HFFc6 (cell line): Measurements from ENCODE around the gene ELMOD3. TPM values are rescaled to one million over a fixed set of nuclear protein-coding genes. Genes with fewer than 3 reads are reported as not detected.

ENCODE experiments used
- DNase-seq: peaks from one replicate; pipeline ENCODE4 v3.0.0-alpha.2; 2018
- H3K27ac Mint-ChIP-seq: 2 replicates; pipeline ENCODE4 v1.8.0; 2020; ENCODE audit warnings: mild to moderate bottlenecking, mixed read lengths
- H3K27me3 Mint-ChIP-seq: 2 replicates; pipeline ENCODE4 v1.8.0; 2021; ENCODE audit warnings: mild to moderate bottlenecking, moderate library complexity, mixed read lengths; ENCODE audit not compliant: insufficient read depth
- H3K36me3 Mint-ChIP-seq: 2 replicates; pipeline ENCODE4 v1.8.0; 2021; ENCODE audit warnings: low read depth, mixed read lengths
- H3K4me1 Mint-ChIP-seq: 2 replicates; pipeline ENCODE4 v1.8.0; 2020; ENCODE audit warnings: low read depth, mixed read lengths
- H3K4me3 Mint-ChIP-seq: 2 replicates; pipeline ENCODE4 v1.8.0; 2020; ENCODE audit warnings: mild to moderate bottlenecking, moderate library complexity, mixed read lengths
- H3K9me3 Mint-ChIP-seq: 2 replicates; pipeline ENCODE4 v1.8.0; 2020; ENCODE audit warnings: mild to moderate bottlenecking, mixed read lengths
- CTCF ChIP-seq: fragments of 200-600 bp; sonication (generic); IDR thresholded peaks from 2 replicates; pipeline ENCODE4 v1.5.0; 2021; ENCODE audit warnings: antibody characterized with exemption, mild to moderate bottlenecking
- total RNA-seq, 6 experiments: library from RNA; stranded (reverse); fragmentation: NEBNext Ultra II Directional; extraction: Animal tissue kit (Norgen Biotek cat#: 25700); gene quantifications; 2 replicates in 1 of 6; 3 replicates in 5 of 6; pipeline ENCODE4 v1.2.3, GENCODE V29; 2021

The ELMOD3 gene
- total RNA-seq, 6 experiments from 2014 or later: 7.0 to 10.9 (median 9.3) TPM

- Mint-ChIP-seq H3K27me3 (no peaks in the 10 kb centered on the region; the same call in 1 of the 2 replicates), H3K4me3 (no peak overlapping the region), H3K27ac (no peak overlapping the region), H3K36me3 (0 out of 2 replicates have a peak, but pooled peaks cover 8% of the 10 kb centered on the region), H3K9me3 (peaks cover 6% of the 10 kb centered on the region; the same call in 1 of the 2 replicates), H3K4me1 (peaks cover 13% of the 10 kb centered on the region; the same call in 1 of the 2 replicates)
- DNase-seq: no peak
- TF ChIP-seq CTCF: no peak
These were observed 46.9 kb downstream of the ELMOD3 start for GRCh38 chr2:85401464-85401805.

GRCh38 chr2:85401844-85402243, 47.3 kb downstream of the ELMOD3 start:
- Mint-ChIP-seq H3K4me1 (peaks cover 13% of the 10 kb centered on the region; the same call in 1 of the 2 replicates), H3K9me3 (peaks cover 6% of the 10 kb centered on the region; the same call in 1 of the 2 replicates), H3K27me3 (no peaks in the 10 kb centered on the region; the same call in 1 of the 2 replicates), H3K4me3 (no peak overlapping the region), H3K27ac (no peak overlapping the region), H3K36me3 (0 out of 2 replicates have a peak, but pooled peaks cover 8% of the 10 kb centered on the region)
- TF ChIP-seq CTCF: no peak
- DNase-seq: no peak

GRCh38 chr2:85405201-85406059, 50.9 kb downstream of the ELMOD3 start:
- DNase-seq: no peak
- Mint-ChIP-seq H3K4me3 (no peak overlapping the region), H3K36me3 (0 out of 2 replicates have a peak, but pooled peaks cover 8% of the 10 kb centered on the region), H3K9me3 (peaks cover 6% of the 10 kb centered on the region; the same call in 1 of the 2 replicates), H3K27me3 (no peaks in the 10 kb centered on the region; the same call in 1 of the 2 replicates), H3K4me1 (peaks cover 8% of the 10 kb centered on the region; the same call in 1 of the 2 replicates), H3K27ac (no peak overlapping the region)
- TF ChIP-seq CTCF: no peak

- no peak for DNase-seq
These were observed 55.4 kb downstream of the ELMOD3 start, which contains the start of gene CAPG for GRCh38 chr2:85409845-85410583. CAPG (minus strand) TSS chr2:85410366; CDS start chr2:85402145, 8,221 bp downstream.

More at GRCh38 chr2:85409845-85410583, 55.4 kb downstream of the ELMOD3 start, which contains the start of gene CAPG:
- Mint-ChIP-seq H3K27ac (no peak within 1 kb of the TSS), H3K4me3 (no peak within 1 kb of the TSS), H3K4me1 (peaks cover 18% of the 10 kb centered on the region), H3K36me3 (no peaks in the 10 kb centered on the region), H3K27me3 (peaks cover 2% of the 10 kb centered on the region; the same call in 1 of the 2 replicates), H3K9me3 (no peaks in the 10 kb centered on the region)
- TF ChIP-seq CTCF: no peak
